WERI-Rb-1 (cell line): Measurements from ENCODE around the gene CASP14.
"Not testable (repeated sequence)": the region's sequence is repeated elsewhere in the genome, so short reads cannot be mapped to it uniquely, and the experiment has no call there.

Source experiments
- DNase-seq: peaks from one replicate; pipeline ENCODE4 v3.0.0-alpha.2; 2020
- H3K27ac ChIP-seq: fragments of 250-450 bp; sonication (Bioruptor Pico); 2 replicates; pipeline ENCODE4 v1.5.1; 2020; ENCODE audit warnings: mild to moderate bottlenecking, moderate library complexity
- H3K27me3 ChIP-seq: fragments of 250-450 bp; sonication (Bioruptor Pico); 2 replicates; pipeline ENCODE4 v1.5.1; 2021; ENCODE audit warnings: mild to moderate bottlenecking, low read depth, moderate library complexity; ENCODE audit not compliant: insufficient read depth, severe bottlenecking
- H3K36me3 ChIP-seq: fragments of 250-450 bp; sonication (Bioruptor Pico); 2 replicates; pipeline ENCODE4 v1.5.1; 2020; ENCODE audit warnings: mild to moderate bottlenecking, moderate library complexity
- H3K4me3 ChIP-seq: 2 replicates; pipeline ENCODE4 v1.5.1; 2011; ENCODE audit warnings: low read depth, mild to moderate bottlenecking, control low read depth, low read length
- H3K9me3 ChIP-seq: fragments of 250-450 bp; sonication (Bioruptor Pico); 2 replicates; pipeline ENCODE4 v1.5.1; 2021; ENCODE audit warnings: mild to moderate bottlenecking, moderate library complexity; ENCODE audit not compliant: severe bottlenecking
- CTCF ChIP-seq: IDR thresholded peaks from 2 replicates; pipeline ENCODE4 v1.5.1; 2011; ENCODE audit warnings: low read depth, mild to moderate bottlenecking, control low read depth, inconsistent platforms, low read length

CASP14 gene

GRCh38 chr19:15093001-15093400 lies 43.7 kb downstream of the CASP14 start:
- Histone ChIP-seq H3K27ac (no peak overlapping the region), H3K27me3 (peaks cover 55% of the 10 kb centered on the region), H3K36me3 (no peaks in the 10 kb centered on the region), H3K9me3 (no peaks in the 10 kb centered on the region), H3K4me3 (no peak overlapping the region)
- no peak for TF ChIP-seq CTCF
- DNase-seq = no peak

GRCh38 chr19:15096223-15096622 lies 46.9 kb downstream of the CASP14 start:
- peaks cover under 1% of the 10 kb centered on the region for H3K9me3 ChIP-seq
- H3K36me3 ChIP-seq = no peaks in the 10 kb centered on the region
- peaks cover 58% of the 10 kb centered on the region for H3K27me3 ChIP-seq
- no peak overlapping the region for H3K27ac ChIP-seq
- DNase-seq = no peak
- no peak overlapping the region for H3K4me3 ChIP-seq
- no peak for TF ChIP-seq CTCF

- H3K9me3 ChIP-seq, H3K36me3 ChIP-seq, DNase-seq, H3K27ac ChIP-seq, H3K4me3 ChIP-seq: not testable (repeated sequence)
- peaks cover 61% of the 10 kb centered on the region for H3K27me3 ChIP-seq
Measured at GRCh38 chr19:15097980-15098379, 48.7 kb downstream of the CASP14 start.

GRCh38 chr19:15098460-15098859 lies 49.2 kb downstream of the CASP14 start:
- Histone ChIP-seq H3K4me3 (no peak overlapping the region), H3K27ac (no peak overlapping the region), H3K9me3 (peaks cover 14% of the 10 kb centered on the region), H3K27me3 (peaks cover 61% of the 10 kb centered on the region), H3K36me3 (no peaks in the 10 kb centered on the region)
- TF ChIP-seq CTCF = no peak
- no peak for DNase-seq

GRCh38 chr19:15099017-15099582 lies 49.8 kb downstream of the CASP14 start:
- TF ChIP-seq CTCF = no peak
- Histone ChIP-seq H3K27ac (no peak overlapping the region), H3K4me3 (no peak overlapping the region), H3K27me3 (peaks cover 61% of the 10 kb centered on the region), H3K9me3 (peaks cover 21% of the 10 kb centered on the region), H3K36me3 (no peaks in the 10 kb centered on the region)
- DNase-seq = no peak

GRCh38 chr19:15101479-15102082 lies 52.3 kb downstream of the CASP14 start:
- peak; percentile 51 for DNase-seq
- no peak overlapping the region for H3K27ac ChIP-seq

More at GRCh38 chr19:15101479-15102082, 52.3 kb downstream of the CASP14 start:
- peak; percentile 82 for TF ChIP-seq CTCF
- H3K4me3 ChIP-seq = no peak overlapping the region
- no peaks in the 10 kb centered on the region for H3K36me3 ChIP-seq
- peaks cover 23% of the 10 kb centered on the region for H3K9me3 ChIP-seq
- H3K27me3 ChIP-seq = peaks cover 63% of the 10 kb centered on the region
